ENCODE data around the gene PLA2G15.

DNA sequence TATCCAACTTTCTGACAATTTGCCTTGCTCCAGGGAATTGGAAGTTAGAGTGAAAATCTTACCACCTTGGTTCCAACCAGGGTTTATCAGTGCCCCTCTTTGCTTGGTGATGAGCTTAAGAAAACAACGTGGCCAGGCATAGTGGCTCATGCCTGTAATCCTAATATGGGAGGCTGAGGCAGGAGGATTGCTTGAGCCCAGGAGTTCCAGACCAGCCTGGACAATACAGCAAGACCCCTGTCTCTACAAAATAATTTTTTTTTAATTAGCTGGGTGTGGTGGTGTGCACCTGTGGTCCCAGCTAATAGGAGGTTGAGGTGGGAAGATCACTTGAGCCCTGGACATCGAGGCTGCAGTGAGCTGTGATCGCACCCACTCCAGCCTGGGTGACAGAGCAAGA lies 40.5 kb downstream of the PLA2G15 start:
- TF ChIP-seq, protein P1, sequence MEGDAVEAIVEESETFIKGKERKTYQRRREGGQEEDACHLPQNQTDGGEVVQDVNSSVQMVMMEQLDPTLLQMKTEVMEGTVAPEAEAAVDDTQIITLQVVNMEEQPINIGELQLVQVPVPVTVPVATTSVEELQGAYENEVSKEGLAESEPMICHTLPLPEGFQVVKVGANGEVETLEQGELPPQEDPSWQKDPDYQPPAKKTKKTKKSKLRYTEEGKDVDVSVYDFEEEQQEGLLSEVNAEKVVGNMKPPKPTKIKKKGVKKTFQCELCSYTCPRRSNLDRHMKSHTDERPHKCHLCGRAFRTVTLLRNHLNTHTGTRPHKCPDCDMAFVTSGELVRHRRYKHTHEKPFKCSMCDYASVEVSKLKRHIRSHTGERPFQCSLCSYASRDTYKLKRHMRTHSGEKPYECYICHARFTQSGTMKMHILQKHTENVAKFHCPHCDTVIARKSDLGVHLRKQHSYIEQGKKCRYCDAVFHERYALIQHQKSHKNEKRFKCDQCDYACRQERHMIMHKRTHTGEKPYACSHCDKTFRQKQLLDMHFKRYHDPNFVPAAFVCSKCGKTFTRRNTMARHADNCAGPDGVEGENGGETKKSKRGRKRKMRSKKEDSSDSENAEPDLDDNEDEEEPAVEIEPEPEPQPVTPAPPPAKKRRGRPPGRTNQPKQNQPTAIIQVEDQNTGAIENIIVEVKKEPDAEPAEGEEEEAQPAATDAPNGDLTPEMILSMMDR (IDR thresholded peaks at IDR 0.05): no peak
- TF ChIP-seq POLR2A (IDR thresholded peaks at IDR 0.05): no peak
